ENCODE results near the gene KIAA0825. TPM values are rescaled to one million over a fixed set of nuclear protein-coding genes. Genes with fewer than 3 reads are reported as not detected.

KIAA0825 gene
- total and polyA plus RNA-seq, 2 of the 8 experiments (the other 6 are each of a cell fraction or from before 2014, with no cell fraction given) = 0.60 to 1.0 TPM

GRCh38 chr5:94409440-94409839 lies 209.0 kb downstream of the KIAA0825 start:
- Histone ChIP-seq H3K23ac (ENCODE audit: insufficient read length) (no peak overlapping the region), H3K27ac (ENCODE audit: low read depth, low read length) (no peak overlapping the region)

More at GRCh38 chr5:94409440-94409839, 209.0 kb downstream of the KIAA0825 start:
- Histone ChIP-seq H3K27me3 (replicated peaks in 1 of 4; ENCODE audit: control insufficient read depth in 3 of 4, extremely low read depth in 1 of 4, insufficient read depth in 3 of 4, low read length in 3 of 4) (no peaks in the 10 kb centered on the region), H2AFZ (ENCODE audit: low read length) (no peak overlapping the region), H2BK120ac (replicated peaks; ENCODE audit: low read depth, low read length) (no peak overlapping the region), H2BK5ac (ENCODE audit: low read depth, low read length) (no peak overlapping the region), H3K4me3 (ENCODE audit: extremely low read depth in 1 of 4, insufficient read depth in 2 of 4, low read depth in 3 of 4, low read length in 4 of 4) (no peak overlapping the region), H3K23me2 (ENCODE audit: low read depth, low read length) (no peaks in the 10 kb centered on the region), H3K9me3 (ENCODE audit: insufficient read depth in 2 of 2, low read depth in 1 of 2, low read length in 1 of 2) (no peaks in the 10 kb centered on the region), H4K8ac (ENCODE audit: extremely low read depth, insufficient read depth, low read length) (no peak overlapping the region), H3K36me3 (ENCODE audit: control insufficient read depth in 2 of 4, insufficient read depth in 4 of 4, low read length in 3 of 4) (no peaks in the 10 kb centered on the region), H3K4me2 (ENCODE audit: insufficient read depth in 1 of 2, low read depth in 2 of 2, low read length in 2 of 2) (no peak overlapping the region), H3K4me1 (replicated peaks in 1 of 4; ENCODE audit: control insufficient read depth in 3 of 4, insufficient read depth in 4 of 4, low read length in 3 of 4) (no peaks in the 10 kb centered on the region), H3K79me1 (ENCODE audit: low read depth, low read length) (no peaks in the 10 kb centered on the region), H4K20me1 (replicated peaks in 1 of 2; ENCODE audit: control insufficient read depth in 1 of 2, insufficient read depth in 2 of 2, low read length in 2 of 2) (no peaks in the 10 kb centered on the region), H3K14ac (ENCODE audit: insufficient read length) (no peak overlapping the region), H3K9ac (replicated peaks in 1 of 4; ENCODE audit: extremely low read depth in 1 of 4, low read depth in 3 of 4, low read length in 3 of 4) (no peak overlapping the region), H2AK5ac (ENCODE audit: low read depth, low read length) (no peak overlapping the region), H4K5ac (ENCODE audit: insufficient read length, low read depth, low read length) (no peak overlapping the region), H3K56ac (replicated peaks; ENCODE audit: insufficient read length, low read depth, low read length) (no peak overlapping the region), H2BK20ac (ENCODE audit: low read length) (no peak overlapping the region), H3K79me2 (ENCODE audit: control insufficient read depth in 1 of 2, insufficient read depth in 2 of 2, low read length in 2 of 2) (no peaks in the 10 kb centered on the region), H3K4ac (replicated peaks; ENCODE audit: insufficient read length, low read depth, low read length) (no peak overlapping the region), H4K91ac (replicated peaks; ENCODE audit: insufficient read length, low read length) (no peak overlapping the region), H2BK12ac (ENCODE audit: low read depth, low read length) (no peak overlapping the region), H2BK15ac (ENCODE audit: low read length) (no peak overlapping the region), H3K18ac (ENCODE audit: extremely low read depth, low read length) (no peak overlapping the region)
- ChIA-PET POLR2A (ENCODE audit: partially characterized antibody) (no interaction called here), CTCF (ENCODE audit: partially characterized antibody) (no interaction called here)
- no peak for FAIRE-seq
- DNase-seq (ENCODE audit: low read depth in 1 of 2, low spot score in 2 of 2) = no peak
- WGBS, 2 experiments (ENCODE audit: extremely low coverage in 1 of 2, insufficient coverage in 1 of 2, insufficient read length in 1 of 2, insufficient replicate concordance in 2 of 2, low coverage in 1 of 2, low lambda C conversion rate in 2 of 2, missing lambda C conversion rate in 1 of 2) = 91% methylated on average over 1 of the region's 1 CpG; no CpG with 5 or more reads in 1 of the 2 experiments
- TF ChIP-seq CEBPB (IDR thresholded peaks at IDR 0.05; ENCODE audit: low read depth, low read length) (no peak), ASH2L (IDR thresholded peaks at IDR 0.05; ENCODE audit: low read length) (no peak), CHD2 (IDR thresholded peaks at IDR 0.05; ENCODE audit: low read length) (no peak), CBX8 (IDR thresholded peaks at IDR 0.05; ENCODE audit: borderline replicate concordance, low read depth, low read length) (no peak), SP2 (IDR thresholded peaks at IDR 0.05; ENCODE audit: low read length) (no peak), SUZ12 (IDR thresholded peaks at IDR 0.05; ENCODE audit: low read length) (no peak), JUN (IDR thresholded peaks at IDR 0.05; ENCODE audit: low read depth, low read length) (no peak), NANOG (IDR thresholded peaks at IDR 0.05; ENCODE audit: insufficient read depth, low read depth, low read length, poor library complexity, severe bottlenecking) (no peak), HDAC6 (IDR thresholded peaks at IDR 0.05; ENCODE audit: low read depth, low read length) (no peak), KDM1A (IDR thresholded peaks at IDR 0.05; ENCODE audit: borderline replicate concordance, low read length) (no peak), TCF12 (IDR thresholded peaks at IDR 0.05; ENCODE audit: low read depth, low read length) (no peak)
- TF ChIP-seq, protein P1, sequence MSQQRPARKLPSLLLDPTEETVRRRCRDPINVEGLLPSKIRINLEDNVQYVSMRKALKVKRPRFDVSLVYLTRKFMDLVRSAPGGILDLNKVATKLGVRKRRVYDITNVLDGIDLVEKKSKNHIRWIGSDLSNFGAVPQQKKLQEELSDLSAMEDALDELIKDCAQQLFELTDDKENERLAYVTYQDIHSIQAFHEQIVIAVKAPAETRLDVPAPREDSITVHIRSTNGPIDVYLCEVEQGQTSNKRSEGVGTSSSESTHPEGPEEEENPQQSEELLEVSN (IDR thresholded peaks at IDR 0.05) = no peak
